Sciatic nerve (tissue), 2 donors: ENCODE data around the gene MED8. TPM values are rescaled to one million over a fixed set of nuclear protein-coding genes. Genes with fewer than 3 reads are reported as not detected.

Experiments
- ATAC-seq: fragments of 200-7000 bp; cut with Tn5 transposase; one replicate; pipeline ENCODE4 v1.9.1; 2020; ENCODE audit warnings: mild to moderate bottlenecking, moderate library complexity
- DNase-seq: peaks from one replicate; pipeline ENCODE4 v3.0.0-alpha.2; 2020; ENCODE audit warnings: low spot score
- intact Hi-C: fragments of 100-400 bp; cut with DNase I; formaldehyde crosslinking; loops from one replicate; pipeline ENCODE4 v1.14.2; 2022
- microRNA-seq: library from miRNA; unstranded; fragments of <30 nt; microRNA quantifications from one replicate; pipeline ENCODE4 v1.2.0, GENCODE V29; 2020
- total RNA-seq: library from RNA; stranded (reverse); fragmentation: NEBNext Ultra II Directional; extraction: Animal tissue kit (Norgen Biotek cat#: 25700); gene quantifications from one replicate; pipeline ENCODE4 v1.2.1, GENCODE V29; 2021
- donor health status: DM: no; HTN: no; CAD: no.
- donor health status: DM: no; HTN: no; CAD: no.

Gene MED8
- total RNA-seq, 1 donor from 2014 or later, result 30.8 TPM

- no peak for ATAC-seq
- DNase-seq, result no peak
- intact Hi-C loops, result no loop called here
Measured at GRCh38 chr1:43349594-43350306, 39.9 kb downstream of the MED8 start.

- intact Hi-C loops, result no loop called here
- DNase-seq, result peak; percentile 81
- peak; percentile 87 for ATAC-seq
Measured at GRCh38 chr1:43348809-43349593, 40.6 kb downstream of the MED8 start.

- peak; percentile 48 for ATAC-seq
- intact Hi-C loops, result no loop called here
- no peak for DNase-seq
Measured at GRCh38 chr1:43348343-43348808, 41.2 kb downstream of the MED8 start.

GRCh38 chr1:43346636-43347035, 43.0 kb downstream of the MED8 start:
- ATAC-seq (no peak), DNase-seq (no peak)
- intact Hi-C loops, result no loop called here

- ATAC-seq (no peak), DNase-seq (no peak)
- intact Hi-C loops, result no loop called here
Measured at GRCh38 chr1:43345120-43345519, 44.5 kb downstream of the MED8 start.

- intact Hi-C loops, result no loop called here
- DNase-seq (no peak), ATAC-seq (no peak)
Measured at GRCh38 chr1:43344267-43344850, 45.2 kb downstream of the MED8 start.

GRCh38 chr1:43340559-43340958, 49.0 kb downstream of the MED8 start:
- ATAC-seq (no peak), DNase-seq (no peak)
- intact Hi-C loops, result no loop called here

- intact Hi-C loops, result no loop called here
- ATAC-seq (no peak), DNase-seq (no peak)
Measured at GRCh38 chr1:43339584-43340232, 49.9 kb downstream of the MED8 start.

GRCh38 chr1:43338001-43338400, 51.6 kb downstream of the MED8 start:
- intact Hi-C loops, result no loop called here
- ATAC-seq, result no peak
- DNase-seq, result no peak

- intact Hi-C loops, result no loop called here
- DNase-seq, result no peak
- ATAC-seq, result no peak
Measured at GRCh38 chr1:43337588-43337987, 52.0 kb downstream of the MED8 start, which contains the start of gene MPL. MPL (plus strand) TSS chr1:43337818; CDS start chr1:43337849, 31 bp downstream.

GRCh38 chr1:43334453-43335205, 55.0 kb downstream of the MED8 start:
- no peak for DNase-seq
- no peak for ATAC-seq
- intact Hi-C loops, result no loop called here

Small RNA genes within 50 kb of the gene (microRNA-seq; reads per million reads assigned to microRNA genes)
- 1.4 reads per million for gene MIR6734

Other genes with a start within 250 kb of the MED8 start
- 32.7 TPM for gene EBNA1BP2, start 217.5 kb downstream of the MED8 start, total RNA-seq
- gene CFAP57, start 217.5 kb downstream of the MED8 start, total RNA-seq, result 0.31 TPM
- 3.2 TPM for gene TMEM125, start 119.8 kb downstream of the MED8 start, total RNA-seq
- not detected for gene C1orf210, start 104.2 kb downstream of the MED8 start, total RNA-seq
- 58.0 TPM for gene TIE1, start 88.8 kb downstream of the MED8 start, total RNA-seq
- gene MPL, start 52.0 kb downstream of the MED8 start, total RNA-seq, result 0.40 TPM
- gene CDC20, start 30.8 kb downstream of the MED8 start, total RNA-seq, result 1.9 TPM
- 72.4 TPM for gene ELOVL1, start 21.8 kb downstream of the MED8 start, total RNA-seq
- gene SZT2, start 99 bp upstream of the MED8 start, total RNA-seq, result 86.6 TPM
- gene HYI, start 64.1 kb upstream of the MED8 start, total RNA-seq, result 63.6 TPM
- gene PTPRF, start 141.1 kb upstream of the MED8 start, total RNA-seq, result 180 TPM